ENCODE data around the gene ATG10.

GRCh38 chr5:82130602-82131001 lies 158.8 kb downstream of the ATG10 start:
- TF ChIP-seq CTCF (conservative IDR thresholded peaks at IDR 0.05; ENCODE audit: low read depth in 2 of 2) (no peak), EZH2 (IDR thresholded peaks at IDR 0.05; ENCODE audit: low read depth, unreplicated experiment) (no peak), ZNF114 (CRISPR knock-in tag; IDR thresholded peaks at IDR 0.05) (no peak)
- TF ChIP-seq, protein P1, sequence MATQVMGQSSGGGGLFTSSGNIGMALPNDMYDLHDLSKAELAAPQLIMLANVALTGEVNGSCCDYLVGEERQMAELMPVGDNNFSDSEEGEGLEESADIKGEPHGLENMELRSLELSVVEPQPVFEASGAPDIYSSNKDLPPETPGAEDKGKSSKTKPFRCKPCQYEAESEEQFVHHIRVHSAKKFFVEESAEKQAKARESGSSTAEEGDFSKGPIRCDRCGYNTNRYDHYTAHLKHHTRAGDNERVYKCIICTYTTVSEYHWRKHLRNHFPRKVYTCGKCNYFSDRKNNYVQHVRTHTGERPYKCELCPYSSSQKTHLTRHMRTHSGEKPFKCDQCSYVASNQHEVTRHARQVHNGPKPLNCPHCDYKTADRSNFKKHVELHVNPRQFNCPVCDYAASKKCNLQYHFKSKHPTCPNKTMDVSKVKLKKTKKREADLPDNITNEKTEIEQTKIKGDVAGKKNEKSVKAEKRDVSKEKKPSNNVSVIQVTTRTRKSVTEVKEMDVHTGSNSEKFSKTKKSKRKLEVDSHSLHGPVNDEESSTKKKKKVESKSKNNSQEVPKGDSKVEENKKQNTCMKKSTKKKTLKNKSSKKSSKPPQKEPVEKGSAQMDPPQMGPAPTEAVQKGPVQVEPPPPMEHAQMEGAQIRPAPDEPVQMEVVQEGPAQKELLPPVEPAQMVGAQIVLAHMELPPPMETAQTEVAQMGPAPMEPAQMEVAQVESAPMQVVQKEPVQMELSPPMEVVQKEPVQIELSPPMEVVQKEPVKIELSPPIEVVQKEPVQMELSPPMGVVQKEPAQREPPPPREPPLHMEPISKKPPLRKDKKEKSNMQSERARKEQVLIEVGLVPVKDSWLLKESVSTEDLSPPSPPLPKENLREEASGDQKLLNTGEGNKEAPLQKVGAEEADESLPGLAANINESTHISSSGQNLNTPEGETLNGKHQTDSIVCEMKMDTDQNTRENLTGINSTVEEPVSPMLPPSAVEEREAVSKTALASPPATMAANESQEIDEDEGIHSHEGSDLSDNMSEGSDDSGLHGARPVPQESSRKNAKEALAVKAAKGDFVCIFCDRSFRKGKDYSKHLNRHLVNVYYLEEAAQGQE (IDR thresholded peaks at IDR 0.05; ENCODE audit: unreplicated experiment), result no peak
- TF ChIP-seq, protein P2, sequence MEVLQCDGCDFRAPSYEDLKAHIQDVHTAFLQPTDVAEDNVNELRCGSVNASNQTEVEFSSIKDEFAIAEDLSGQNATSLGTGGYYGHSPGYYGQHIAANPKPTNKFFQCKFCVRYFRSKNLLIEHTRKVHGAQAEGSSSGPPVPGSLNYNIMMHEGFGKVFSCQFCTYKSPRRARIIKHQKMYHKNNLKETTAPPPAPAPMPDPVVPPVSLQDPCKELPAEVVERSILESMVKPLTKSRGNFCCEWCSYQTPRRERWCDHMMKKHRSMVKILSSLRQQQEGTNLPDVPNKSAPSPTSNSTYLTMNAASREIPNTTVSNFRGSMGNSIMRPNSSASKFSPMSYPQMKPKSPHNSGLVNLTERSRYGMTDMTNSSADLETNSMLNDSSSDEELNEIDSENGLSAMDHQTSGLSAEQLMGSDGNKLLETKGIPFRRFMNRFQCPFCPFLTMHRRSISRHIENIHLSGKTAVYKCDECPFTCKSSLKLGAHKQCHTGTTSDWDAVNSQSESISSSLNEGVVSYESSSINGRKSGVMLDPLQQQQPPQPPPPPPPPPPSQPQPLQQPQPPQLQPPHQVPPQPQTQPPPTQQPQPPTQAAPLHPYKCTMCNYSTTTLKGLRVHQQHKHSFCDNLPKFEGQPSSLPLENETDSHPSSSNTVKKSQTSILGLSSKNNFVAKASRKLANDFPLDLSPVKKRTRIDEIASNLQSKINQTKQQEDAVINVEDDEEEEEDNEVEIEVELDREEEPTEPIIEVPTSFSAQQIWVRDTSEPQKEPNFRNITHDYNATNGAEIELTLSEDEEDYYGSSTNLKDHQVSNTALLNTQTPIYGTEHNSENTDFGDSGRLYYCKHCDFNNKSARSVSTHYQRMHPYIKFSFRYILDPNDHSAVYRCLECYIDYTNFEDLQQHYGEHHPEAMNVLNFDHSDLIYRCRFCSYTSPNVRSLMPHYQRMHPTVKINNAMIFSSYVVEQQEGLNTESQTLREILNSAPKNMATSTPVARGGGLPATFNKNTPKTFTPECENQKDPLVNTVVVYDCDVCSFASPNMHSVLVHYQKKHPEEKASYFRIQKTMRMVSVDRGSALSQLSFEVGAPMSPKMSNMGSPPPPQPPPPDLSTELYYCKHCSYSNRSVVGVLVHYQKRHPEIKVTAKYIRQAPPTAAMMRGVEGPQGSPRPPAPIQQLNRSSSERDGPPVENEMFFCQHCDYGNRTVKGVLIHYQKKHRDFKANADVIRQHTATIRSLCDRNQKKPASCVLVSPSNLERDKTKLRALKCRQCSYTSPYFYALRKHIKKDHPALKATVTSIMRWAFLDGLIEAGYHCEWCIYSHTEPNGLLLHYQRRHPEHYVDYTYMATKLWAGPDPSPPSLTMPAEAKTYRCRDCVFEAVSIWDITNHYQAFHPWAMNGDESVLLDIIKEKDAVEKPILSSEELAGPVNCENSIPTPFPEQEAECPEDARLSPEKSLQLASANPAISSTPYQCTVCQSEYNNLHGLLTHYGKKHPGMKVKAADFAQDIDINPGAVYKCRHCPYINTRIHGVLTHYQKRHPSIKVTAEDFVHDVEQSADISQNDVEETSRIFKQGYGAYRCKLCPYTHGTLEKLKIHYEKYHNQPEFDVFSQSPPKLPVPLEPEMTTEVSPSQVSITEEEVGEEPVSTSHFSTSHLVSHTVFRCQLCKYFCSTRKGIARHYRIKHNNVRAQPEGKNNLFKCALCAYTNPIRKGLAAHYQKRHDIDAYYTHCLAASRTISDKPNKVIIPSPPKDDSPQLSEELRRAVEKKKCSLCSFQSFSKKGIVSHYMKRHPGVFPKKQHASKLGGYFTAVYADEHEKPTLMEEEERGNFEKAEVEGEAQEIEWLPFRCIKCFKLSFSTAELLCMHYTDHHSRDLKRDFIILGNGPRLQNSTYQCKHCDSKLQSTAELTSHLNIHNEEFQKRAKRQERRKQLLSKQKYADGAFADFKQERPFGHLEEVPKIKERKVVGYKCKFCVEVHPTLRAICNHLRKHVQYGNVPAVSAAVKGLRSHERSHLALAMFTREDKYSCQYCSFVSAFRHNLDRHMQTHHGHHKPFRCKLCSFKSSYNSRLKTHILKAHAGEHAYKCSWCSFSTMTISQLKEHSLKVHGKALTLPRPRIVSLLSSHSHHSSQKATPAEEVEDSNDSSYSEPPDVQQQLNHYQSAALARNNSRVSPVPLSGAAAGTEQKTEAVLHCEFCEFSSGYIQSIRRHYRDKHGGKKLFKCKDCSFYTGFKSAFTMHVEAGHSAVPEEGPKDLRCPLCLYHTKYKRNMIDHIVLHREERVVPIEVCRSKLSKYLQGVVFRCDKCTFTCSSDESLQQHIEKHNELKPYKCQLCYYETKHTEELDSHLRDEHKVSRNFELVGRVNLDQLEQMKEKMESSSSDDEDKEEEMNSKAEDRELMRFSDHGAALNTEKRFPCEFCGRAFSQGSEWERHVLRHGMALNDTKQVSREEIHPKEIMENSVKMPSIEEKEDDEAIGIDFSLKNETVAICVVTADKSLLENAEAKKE (CRISPR knock-in tag; IDR thresholded peaks at IDR 0.05), result no peak
